22Rv1 (cell line): ENCODE data around the gene ANTXRL.

ENCODE experiments used
- ZFX ChIP-seq: fragments of 450-650 bp; IDR thresholded peaks from 2 replicates; pipeline ENCODE4 v1.6.1; 2017; ENCODE audit warnings: antibody characterized with exemption, borderline replicate concordance
- TF ChIP-seq, protein P1 (sequence below): fragments of 450-650 bp; IDR thresholded peaks from 2 replicates; pipeline ENCODE4 v1.5.1; 2017; ENCODE audit warnings: mild to moderate bottlenecking

DNA sequence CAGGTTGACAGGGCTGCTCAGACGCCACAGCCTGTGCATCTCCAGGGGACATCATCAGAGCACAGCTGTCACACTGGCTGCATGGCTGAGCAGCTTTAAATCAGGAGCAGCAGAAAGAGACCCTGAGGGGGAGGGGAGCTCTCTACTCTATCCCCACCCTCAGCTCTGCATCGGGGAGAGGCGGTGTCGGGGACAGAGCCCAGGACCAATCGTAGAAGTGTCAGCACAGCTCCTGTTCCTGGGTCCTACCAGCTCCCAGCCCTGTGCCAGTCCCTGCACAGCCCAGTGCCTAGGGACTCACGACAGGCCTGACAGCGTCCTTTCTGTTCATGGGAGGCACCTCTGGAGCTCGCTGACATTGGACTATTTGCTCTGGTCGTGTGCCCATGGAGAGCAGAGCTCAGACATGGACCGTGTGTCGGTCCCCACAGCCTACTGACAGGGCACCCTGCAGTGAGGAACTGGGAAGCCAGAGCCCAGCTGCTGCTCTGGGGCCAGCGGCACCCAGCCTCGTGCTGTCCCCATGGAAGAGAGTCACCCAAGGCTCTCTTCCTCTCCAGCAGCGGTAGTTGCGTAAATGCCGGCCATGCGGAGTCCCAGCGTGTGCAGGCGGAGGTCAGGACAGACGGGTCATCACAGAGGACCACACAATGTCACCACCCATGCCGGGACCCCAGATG, 20.4 kb upstream of the ANTXRL start:
- TF ChIP-seq, protein P1, sequence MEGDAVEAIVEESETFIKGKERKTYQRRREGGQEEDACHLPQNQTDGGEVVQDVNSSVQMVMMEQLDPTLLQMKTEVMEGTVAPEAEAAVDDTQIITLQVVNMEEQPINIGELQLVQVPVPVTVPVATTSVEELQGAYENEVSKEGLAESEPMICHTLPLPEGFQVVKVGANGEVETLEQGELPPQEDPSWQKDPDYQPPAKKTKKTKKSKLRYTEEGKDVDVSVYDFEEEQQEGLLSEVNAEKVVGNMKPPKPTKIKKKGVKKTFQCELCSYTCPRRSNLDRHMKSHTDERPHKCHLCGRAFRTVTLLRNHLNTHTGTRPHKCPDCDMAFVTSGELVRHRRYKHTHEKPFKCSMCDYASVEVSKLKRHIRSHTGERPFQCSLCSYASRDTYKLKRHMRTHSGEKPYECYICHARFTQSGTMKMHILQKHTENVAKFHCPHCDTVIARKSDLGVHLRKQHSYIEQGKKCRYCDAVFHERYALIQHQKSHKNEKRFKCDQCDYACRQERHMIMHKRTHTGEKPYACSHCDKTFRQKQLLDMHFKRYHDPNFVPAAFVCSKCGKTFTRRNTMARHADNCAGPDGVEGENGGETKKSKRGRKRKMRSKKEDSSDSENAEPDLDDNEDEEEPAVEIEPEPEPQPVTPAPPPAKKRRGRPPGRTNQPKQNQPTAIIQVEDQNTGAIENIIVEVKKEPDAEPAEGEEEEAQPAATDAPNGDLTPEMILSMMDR: no peak
- TF ChIP-seq ZFX: no peak
